Gastrocnemius medialis (tissue), 4 donors: Measurements from ENCODE around the gene ARNT2. TPM values are rescaled to one million over a fixed set of nuclear protein-coding genes. Genes with fewer than 3 reads are reported as not detected.

Source experiments
- ATAC-seq, 2 donors: fragments of 150-250 bp; one replicate each; pipeline ENCODE4 v1.9.1; 2016
- DNase-seq, 2 donors: peaks; one replicate each; pipeline ENCODE4 v3.0.0-alpha.2; 2019
- H3K27ac ChIP-seq, 4 donors: fragments of 200-600 bp; sonication (generic); 1 replicate in 1 of 4; 2 replicates in 3 of 4; pipeline ENCODE4 v1.5.1; 2016 to 2018; ENCODE audit warnings: mild to moderate bottlenecking in 2 of 4, moderate library complexity in 1 of 4
- H3K27me3 ChIP-seq, 3 donors: fragments of 200-600 bp; sonication (generic) in 2 of 3; 1 replicate in 1 of 3; 2 replicates in 2 of 3; pipeline versions ENCODE4 v1.5.1 to v1.6.0; 2016 to 2019; ENCODE audit warnings: mild to moderate bottlenecking in 1 of 3, moderate library complexity in 1 of 3
- H3K36me3 ChIP-seq, 2 donors: fragments of 200-600 bp; sonication (generic) in 1 of 2; one replicate each; pipeline ENCODE4 v1.5.1; 2017 to 2018
- H3K4me1 ChIP-seq, 2 donors: fragments of 200-600 bp; sonication (generic) in 1 of 2; one replicate each; pipeline ENCODE4 v1.5.1; 2016 to 2017; ENCODE audit warnings: mild to moderate bottlenecking in 2 of 2
- H3K4me3 ChIP-seq, 4 donors: fragments of 200-600 bp; sonication (generic) in 3 of 4; 1 replicate in 1 of 4; 2 replicates in 3 of 4; pipeline ENCODE4 v1.5.1; 2016 to 2019; ENCODE audit warnings: mild to moderate bottlenecking in 2 of 4
- H3K9me3 ChIP-seq, 3 donors: fragments of 200-600 bp; sonication (generic) in 2 of 3; 1 replicate in 1 of 3; 2 replicates in 2 of 3; pipeline ENCODE4 v1.5.1; 2016 to 2019
- POLR2A ChIP-seq, 2 donors: fragments of 450-650 bp; IDR thresholded peaks; one replicate each; pipeline ENCODE4 v1.6.1; 2017; ENCODE audit warnings: antibody characterized with exemption in 2 of 2, mild to moderate bottlenecking in 2 of 2, moderate library complexity in 2 of 2
- in situ Hi-C, 4 donors: fragments of 200-750 bp; cut with MboI; loops; one replicate each; pipeline versions ENCODE4 v1.15.0 to v1.8.0; 2017; ENCODE audit warnings: low sequenced_read_pairs in 4 of 4
- intact Hi-C: fragments of 100-400 bp; cut with DNase I; formaldehyde crosslinking; loops from one replicate; pipeline ENCODE4 v1.15.1; 2023; ENCODE audit warnings: low total_unique reads
- total RNA-seq, 4 donors: library from RNA; depleted of rRNA; stranded (reverse); fragments of >200 nt; gene quantifications; one replicate each; pipeline versions ENCODE4 v1.1.0 to v1.2.3, GENCODE V29; 2016
- TF ChIP-seq, protein P1 (sequence below), 5 experiments: fragments of 450-650 bp in 3 of 5; fragments of 200-600 bp in 2 of 5; sonication (generic) in 2 of 5; IDR thresholded peaks in 4 of 5; conservative IDR thresholded peaks in 1 of 5; 1 replicate in 4 of 5; 2 replicates in 1 of 5; pipeline ENCODE4 v1.5.1; 2016 to 2019; ENCODE audit warnings: antibody characterized with exemption in 5 of 5, mild to moderate bottlenecking in 3 of 5, moderate library complexity in 3 of 5

The ARNT2 gene
- total RNA-seq, 4 donors from 2014 or later, result 4.1 to 23.5 (median 6.6) TPM

DNA sequence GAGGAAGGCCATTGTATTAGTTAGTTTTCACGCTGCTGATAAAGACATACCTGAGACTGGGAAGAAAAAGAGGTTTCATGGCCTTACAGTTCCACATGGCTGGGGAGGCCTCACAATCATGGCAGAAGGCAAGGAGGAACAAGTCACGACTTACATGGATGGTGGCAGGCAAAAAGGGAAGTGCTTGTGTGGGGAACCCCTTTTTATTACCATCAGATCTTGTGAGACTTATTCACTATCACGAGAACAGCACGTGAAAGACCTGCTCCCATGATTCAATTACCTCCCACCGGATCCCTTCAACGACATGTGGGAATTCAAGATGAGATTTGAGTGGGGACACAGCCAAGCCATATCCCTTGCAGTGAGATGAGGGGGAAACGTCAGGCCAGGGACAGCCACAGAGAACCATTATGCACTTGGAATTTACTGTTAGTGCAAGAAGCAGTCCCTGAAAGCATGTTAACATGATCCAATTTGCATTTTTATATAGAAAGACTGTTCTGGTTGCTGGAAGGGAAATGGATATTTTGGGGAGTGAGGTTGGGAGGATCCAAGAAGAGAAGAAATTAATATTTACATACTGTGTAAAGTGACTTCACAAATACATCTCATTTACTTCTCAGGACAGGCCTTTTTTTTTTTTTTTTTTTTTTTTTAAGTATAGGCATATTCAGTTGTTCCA, 87.1 kb downstream of the ARNT2 start:
- Histone ChIP-seq H3K36me3 (no peaks in the 10 kb centered on the region), H3K27ac (no peak overlapping the region), H3K4me3 (no peak overlapping the region), H3K4me1 (no peaks in the 10 kb centered on the region), H3K9me3 (no peaks in the 10 kb centered on the region), H3K27me3 (no peaks in the 10 kb centered on the region)
- DNase-seq (no peak), ATAC-seq (no peak)
- no peak for TF ChIP-seq POLR2A (IDR thresholded peaks at IDR 0.05)
- TF ChIP-seq, protein P1, sequence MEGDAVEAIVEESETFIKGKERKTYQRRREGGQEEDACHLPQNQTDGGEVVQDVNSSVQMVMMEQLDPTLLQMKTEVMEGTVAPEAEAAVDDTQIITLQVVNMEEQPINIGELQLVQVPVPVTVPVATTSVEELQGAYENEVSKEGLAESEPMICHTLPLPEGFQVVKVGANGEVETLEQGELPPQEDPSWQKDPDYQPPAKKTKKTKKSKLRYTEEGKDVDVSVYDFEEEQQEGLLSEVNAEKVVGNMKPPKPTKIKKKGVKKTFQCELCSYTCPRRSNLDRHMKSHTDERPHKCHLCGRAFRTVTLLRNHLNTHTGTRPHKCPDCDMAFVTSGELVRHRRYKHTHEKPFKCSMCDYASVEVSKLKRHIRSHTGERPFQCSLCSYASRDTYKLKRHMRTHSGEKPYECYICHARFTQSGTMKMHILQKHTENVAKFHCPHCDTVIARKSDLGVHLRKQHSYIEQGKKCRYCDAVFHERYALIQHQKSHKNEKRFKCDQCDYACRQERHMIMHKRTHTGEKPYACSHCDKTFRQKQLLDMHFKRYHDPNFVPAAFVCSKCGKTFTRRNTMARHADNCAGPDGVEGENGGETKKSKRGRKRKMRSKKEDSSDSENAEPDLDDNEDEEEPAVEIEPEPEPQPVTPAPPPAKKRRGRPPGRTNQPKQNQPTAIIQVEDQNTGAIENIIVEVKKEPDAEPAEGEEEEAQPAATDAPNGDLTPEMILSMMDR (IDR thresholded peaks at IDR 0.05 in 4 of 5, conservative IDR thresholded peaks at IDR 0.05 in 1 of 5), result no peak
- in situ Hi-C loops (no loop called here), intact Hi-C loops (no loop called here)

DNA sequence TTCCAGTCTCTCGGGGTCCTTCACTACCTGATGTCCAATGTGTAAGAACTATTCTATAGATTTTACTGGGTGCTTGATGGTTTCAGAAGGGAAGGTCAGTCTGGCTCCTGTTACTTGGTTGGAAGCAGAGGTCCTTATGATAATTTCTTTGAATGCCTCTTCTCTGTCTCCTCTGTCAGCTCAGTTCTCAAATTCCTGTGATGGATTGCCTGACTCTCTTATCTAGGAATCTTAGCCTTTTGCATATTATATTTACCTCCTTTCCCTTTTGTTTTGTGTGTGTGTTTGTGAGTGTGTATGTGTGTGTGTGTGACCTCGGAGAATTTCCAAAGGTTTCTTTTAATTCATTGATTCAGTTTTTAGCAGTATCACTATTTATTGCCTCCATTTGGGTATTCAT, 88.2 kb downstream of the ARNT2 start:
- no peaks in the 10 kb centered on the region for H3K4me1 ChIP-seq
- intact Hi-C loops, result no loop called here
- in situ Hi-C loops, result no loop called here
- no peaks in the 10 kb centered on the region for H3K36me3 ChIP-seq
- H3K27ac ChIP-seq, result no peak overlapping the region
- no peak overlapping the region for H3K4me3 ChIP-seq
- H3K9me3 ChIP-seq, result no peaks in the 10 kb centered on the region
- DNase-seq (no peak), ATAC-seq (no peak)
- H3K27me3 ChIP-seq, result no peaks in the 10 kb centered on the region
- TF ChIP-seq, protein P1 (IDR thresholded peaks at IDR 0.05 in 4 of 5, conservative IDR thresholded peaks at IDR 0.05 in 1 of 5), result no peak
- TF ChIP-seq POLR2A (IDR thresholded peaks at IDR 0.05), result no peak

DNA sequence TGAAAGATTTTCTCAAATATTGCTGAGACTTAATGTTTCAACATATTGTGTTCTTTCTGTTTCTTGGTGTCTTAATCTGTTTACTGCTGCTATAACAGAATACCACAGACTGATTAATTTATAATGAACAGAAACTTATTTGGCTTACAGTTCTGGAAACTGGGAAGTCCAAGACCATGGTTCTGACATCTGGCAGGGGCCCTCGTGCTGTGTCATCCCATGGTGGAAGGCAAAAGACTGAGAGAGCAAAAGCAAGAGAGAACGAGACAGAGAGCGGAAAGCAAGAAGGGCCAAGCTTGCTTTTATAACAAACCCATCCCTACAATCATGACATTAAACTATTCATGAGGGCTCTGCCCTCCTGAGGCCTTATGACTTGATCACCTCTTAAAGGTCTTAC, 88.7 kb downstream of the ARNT2 start:
- in situ Hi-C loops, result no loop called here
- intact Hi-C loops, result no loop called here
- DNase-seq (no peak), ATAC-seq (no peak)
- Histone ChIP-seq H3K36me3 (no peaks in the 10 kb centered on the region), H3K27me3 (no peaks in the 10 kb centered on the region), H3K4me3 (no peak overlapping the region), H3K4me1 (no peaks in the 10 kb centered on the region), H3K27ac (no peak overlapping the region), H3K9me3 (no peaks in the 10 kb centered on the region)
- TF ChIP-seq POLR2A (IDR thresholded peaks at IDR 0.05), result no peak
- TF ChIP-seq, protein P1 (IDR thresholded peaks at IDR 0.05 in 4 of 5, conservative IDR thresholded peaks at IDR 0.05 in 1 of 5), result no peak

DNA sequence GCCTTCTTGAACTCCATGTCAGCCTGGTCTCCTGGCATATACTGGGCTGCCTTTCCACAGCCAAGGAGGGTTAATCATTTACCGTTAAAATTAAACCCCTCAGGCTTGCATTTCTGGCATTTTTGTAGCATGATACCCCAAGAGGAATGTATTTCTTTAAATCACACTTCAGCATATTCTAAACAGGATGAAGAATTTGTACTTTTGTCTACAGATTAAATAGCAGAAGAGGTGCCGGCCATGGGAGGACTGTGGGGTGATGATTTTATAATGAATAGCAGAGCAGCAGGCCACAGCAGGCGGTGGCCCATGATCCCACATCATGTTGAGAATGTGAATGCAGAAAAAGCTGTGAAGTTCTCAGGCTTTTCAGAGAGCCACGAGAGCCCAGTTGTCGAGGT, 90.2 kb downstream of the ARNT2 start:
- no peak for TF ChIP-seq POLR2A (IDR thresholded peaks at IDR 0.05)
- TF ChIP-seq, protein P1 (IDR thresholded peaks at IDR 0.05 in 4 of 5, conservative IDR thresholded peaks at IDR 0.05 in 1 of 5), result no peak
- in situ Hi-C loops (no loop called here), intact Hi-C loops (no loop called here)

DNA sequence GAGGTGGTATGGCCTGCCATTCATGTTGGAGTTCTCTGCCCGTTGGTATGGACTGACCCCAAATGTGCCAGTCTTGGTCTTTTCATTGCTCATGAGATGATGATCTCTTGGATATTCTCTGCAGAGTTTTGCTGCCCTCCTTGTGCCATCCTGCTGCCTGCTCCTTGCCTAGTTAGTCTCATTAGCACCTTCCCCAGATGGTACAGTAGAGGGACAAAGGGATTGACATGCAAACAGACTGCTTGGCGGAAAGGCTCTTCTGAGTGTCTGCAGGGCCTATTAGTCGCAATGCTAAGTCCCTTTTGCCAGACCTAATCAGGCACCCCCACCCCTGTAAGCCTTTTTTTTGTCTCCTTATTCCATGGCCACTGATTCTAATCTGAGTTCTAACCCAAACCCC, 90.6 kb downstream of the ARNT2 start:
- H3K9me3 ChIP-seq, result no peaks in the 10 kb centered on the region
- no peaks in the 10 kb centered on the region for H3K4me1 ChIP-seq
- no peak for DNase-seq
- H3K27ac ChIP-seq, result no peak overlapping the region
- H3K27me3 ChIP-seq, result no peaks in the 10 kb centered on the region
- H3K4me3 ChIP-seq, result no peak overlapping the region
- no peak for TF ChIP-seq POLR2A (IDR thresholded peaks at IDR 0.05)
- TF ChIP-seq, protein P1 (IDR thresholded peaks at IDR 0.05 in 4 of 5, conservative IDR thresholded peaks at IDR 0.05 in 1 of 5), result no peak
- no peak for ATAC-seq
- intact Hi-C loops, result no loop called here
- no peaks in the 10 kb centered on the region for H3K36me3 ChIP-seq
- in situ Hi-C loops, result no loop called here

More for the DNA sequence above, 90.2 kb downstream of the ARNT2 start:
- H3K27me3 ChIP-seq, result no peaks in the 10 kb centered on the region
- ATAC-seq (no peak), DNase-seq (no peak)
- no peaks in the 10 kb centered on the region for H3K9me3 ChIP-seq
- H3K27ac ChIP-seq, result no peak overlapping the region
- H3K4me3 ChIP-seq, result no peak overlapping the region
- H3K36me3 ChIP-seq, result no peaks in the 10 kb centered on the region
- H3K4me1 ChIP-seq, result no peaks in the 10 kb centered on the region
